ENCODE measurements around the gene CEP72.
"Not testable (repeated sequence)": the region's sequence is repeated elsewhere in the genome, so short reads cannot be mapped to it uniquely, and the experiment has no call there.

GRCh38 chr5:696753-697702, 84.9 kb downstream of the CEP72 start:
- TF ChIP-seq MAX (IDR thresholded peaks at IDR 0.05; ENCODE audit: low read depth, low read length); CTCF (IDR thresholded peaks at IDR 0.05; ENCODE audit: low read depth, low read length); POLR2A (IDR thresholded peaks at IDR 0.05; ENCODE audit: extremely low read depth, insufficient read length); MYC (IDR thresholded peaks at IDR 0.05; ENCODE audit: low read depth, low read length): not testable (repeated sequence)

Data from NB4 (cell line).